ENCODE measurements around the gene METTL23.

DNA sequence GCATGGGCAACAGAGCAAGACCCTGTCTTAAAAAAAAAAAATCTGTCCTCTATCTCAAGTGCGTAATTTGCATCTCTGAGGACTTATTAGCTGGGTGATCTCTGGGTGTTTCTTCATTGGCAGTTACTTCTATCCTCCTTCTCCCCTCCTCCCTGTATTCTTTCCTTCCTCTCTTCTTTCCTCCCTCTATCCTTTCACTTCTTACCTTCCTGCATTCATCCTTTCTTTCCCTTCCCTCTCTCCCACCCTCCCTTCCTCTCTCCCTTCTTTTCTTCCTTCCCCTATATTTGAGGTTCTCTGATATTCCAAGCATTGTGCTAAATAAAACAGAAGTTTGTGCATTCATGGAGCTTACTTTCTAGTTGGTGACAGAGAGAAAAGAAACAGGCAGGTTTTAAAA is 22.0 kb downstream of the METTL23 start:
- TF ChIP-seq ZNF274 (IDR thresholded peaks at IDR 0.05; ENCODE audit: low read depth, low read length) = no peak
- TF ChIP-seq SUZ12 (IDR thresholded peaks at IDR 0.05; ENCODE audit: extremely low read depth, insufficient read depth, insufficient read length) = no peak
- no peak for TF ChIP-seq YY1 (IDR thresholded peaks at IDR 0.05; ENCODE audit: insufficient read depth, insufficient read length)

Measured in NT2/D1 (cell line).